ENCODE measurements around the gene EYS.

DNA sequence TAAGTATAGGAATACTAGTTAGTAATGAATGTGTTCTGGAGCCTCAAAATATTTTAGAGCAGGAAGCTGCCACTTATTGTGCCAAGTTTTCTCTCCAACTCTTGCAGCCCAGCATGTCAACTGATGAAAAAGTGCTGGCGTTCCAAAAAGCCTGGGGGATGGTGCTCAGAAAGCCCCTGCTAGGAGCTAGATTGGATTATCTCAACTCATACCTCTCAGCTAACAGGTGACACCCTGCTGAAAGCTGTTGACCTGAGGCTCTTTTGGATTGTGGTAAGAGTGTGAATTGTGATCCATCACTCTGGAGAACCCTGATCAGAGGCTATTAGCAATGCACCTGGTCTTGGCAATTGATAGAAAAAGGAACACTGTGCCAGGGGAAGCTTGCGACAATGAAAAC, 580.4 kb downstream of the EYS start:
- TF ChIP-seq EP300 (IDR thresholded peaks at IDR 0.05; ENCODE audit: borderline replicate concordance in 1 of 2, low read depth in 2 of 2, low read length in 2 of 2), result no peak
- TF ChIP-seq RFX5 (IDR thresholded peaks at IDR 0.05; ENCODE audit: borderline replicate concordance, low read depth, low read length), result no peak
- no peak for TF ChIP-seq POLR2AphosphoS5 (IDR thresholded peaks at IDR 0.05; ENCODE audit: low read depth, low read length)
- no peak for TF ChIP-seq RAD21 (IDR thresholded peaks at IDR 0.05 in 1 of 2, conservative IDR thresholded peaks at IDR 0.05 in 1 of 2; ENCODE audit: low read depth in 2 of 2, low read length in 2 of 2)
- no peak for TF ChIP-seq BACH1 (IDR thresholded peaks at IDR 0.05; ENCODE audit: low read length)
- TF ChIP-seq CEBPB (IDR thresholded peaks at IDR 0.05; ENCODE audit: low read depth, low read length), result no peak
- TF ChIP-seq, protein P1, sequence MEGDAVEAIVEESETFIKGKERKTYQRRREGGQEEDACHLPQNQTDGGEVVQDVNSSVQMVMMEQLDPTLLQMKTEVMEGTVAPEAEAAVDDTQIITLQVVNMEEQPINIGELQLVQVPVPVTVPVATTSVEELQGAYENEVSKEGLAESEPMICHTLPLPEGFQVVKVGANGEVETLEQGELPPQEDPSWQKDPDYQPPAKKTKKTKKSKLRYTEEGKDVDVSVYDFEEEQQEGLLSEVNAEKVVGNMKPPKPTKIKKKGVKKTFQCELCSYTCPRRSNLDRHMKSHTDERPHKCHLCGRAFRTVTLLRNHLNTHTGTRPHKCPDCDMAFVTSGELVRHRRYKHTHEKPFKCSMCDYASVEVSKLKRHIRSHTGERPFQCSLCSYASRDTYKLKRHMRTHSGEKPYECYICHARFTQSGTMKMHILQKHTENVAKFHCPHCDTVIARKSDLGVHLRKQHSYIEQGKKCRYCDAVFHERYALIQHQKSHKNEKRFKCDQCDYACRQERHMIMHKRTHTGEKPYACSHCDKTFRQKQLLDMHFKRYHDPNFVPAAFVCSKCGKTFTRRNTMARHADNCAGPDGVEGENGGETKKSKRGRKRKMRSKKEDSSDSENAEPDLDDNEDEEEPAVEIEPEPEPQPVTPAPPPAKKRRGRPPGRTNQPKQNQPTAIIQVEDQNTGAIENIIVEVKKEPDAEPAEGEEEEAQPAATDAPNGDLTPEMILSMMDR (IDR thresholded peaks at IDR 0.05; ENCODE audit: control extremely low read depth in 1 of 3, insufficient read depth in 1 of 3, low read depth in 1 of 3, low read length in 3 of 3), result no peak
- no peak for TF ChIP-seq KDM1A (IDR thresholded peaks at IDR 0.05; ENCODE audit: borderline replicate concordance, low read length)

All from H1 (cell line).